ENCODE data around the gene CYP4F22. TPM values are rescaled to one million over a fixed set of nuclear protein-coding genes. Genes with fewer than 3 reads are reported as not detected.
"Not testable (repeated sequence)": the region's sequence is repeated elsewhere in the genome, so short reads cannot be mapped to it uniquely, and the experiment has no call there.

The CYP4F22 gene
- total RNA-seq: 1 to 10 TPM in 1 of 2 donors, under 1 TPM in 1; 0.84 to 1.2 TPM

DNA sequence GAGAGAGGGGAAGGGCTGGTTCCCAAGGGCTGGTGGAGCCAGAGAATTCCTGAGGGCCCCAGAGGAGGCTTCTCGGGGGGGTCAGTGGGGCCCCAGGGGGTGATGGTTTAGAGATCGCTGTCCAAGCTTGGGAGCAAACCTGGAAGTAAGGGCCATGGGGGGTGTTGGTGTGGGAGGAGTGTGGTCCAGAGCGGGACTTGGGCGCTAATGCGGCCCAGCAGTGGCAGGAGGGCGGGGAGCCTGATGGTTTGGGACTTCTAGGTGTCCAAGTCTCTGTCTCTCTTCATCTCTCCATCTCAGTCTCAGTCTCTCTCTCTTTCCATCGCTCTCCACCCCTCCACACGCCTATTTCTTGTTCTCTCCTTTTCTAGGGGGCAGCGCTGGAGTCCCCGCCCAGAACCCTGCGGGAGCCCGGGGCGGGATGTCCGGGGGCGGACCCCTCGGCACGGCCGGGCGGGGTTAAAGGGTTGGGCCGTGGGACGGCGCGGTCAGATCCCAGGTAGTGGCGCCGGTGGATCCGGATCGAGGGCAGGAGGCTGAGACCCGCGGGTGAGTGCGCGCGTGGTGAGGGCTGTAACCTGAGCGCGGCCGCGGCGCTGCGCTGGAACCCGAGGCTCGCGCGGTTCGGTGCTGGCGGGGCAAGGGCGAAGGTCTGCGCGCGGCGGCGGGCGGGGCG is at the start of gene CYP4F22:
Gene CYP4F22, plus strand, starts transcription at position 491 of the 676 bp plus-strand sequence. CDS start 16,812 bp downstream, outside the sequence.
- peak; percentile 60 to 78 for ATAC-seq (replicated peaks in 1 of 2)
- Mint-ChIP-seq H3K4me3 (peak within 1 kb of the TSS; percentile 87 to 89), H3K27me3 (ENCODE audit: low read depth) (peaks cover 27% of the 10 kb centered on the region), H3K9me3 (no peaks in the 10 kb centered on the region), H3K36me3 (ENCODE audit: insufficient read depth in 2 of 2) (peaks cover 0 to 2% of the 10 kb centered on the region in 2 donors), H3K4me1 (ENCODE audit: low read depth) (peaks cover 14% of the 10 kb centered on the region), H3K27ac (no peak within 1 kb of the TSS)
- peak; percentile 33 to 34 for DNase-seq

DNA sequence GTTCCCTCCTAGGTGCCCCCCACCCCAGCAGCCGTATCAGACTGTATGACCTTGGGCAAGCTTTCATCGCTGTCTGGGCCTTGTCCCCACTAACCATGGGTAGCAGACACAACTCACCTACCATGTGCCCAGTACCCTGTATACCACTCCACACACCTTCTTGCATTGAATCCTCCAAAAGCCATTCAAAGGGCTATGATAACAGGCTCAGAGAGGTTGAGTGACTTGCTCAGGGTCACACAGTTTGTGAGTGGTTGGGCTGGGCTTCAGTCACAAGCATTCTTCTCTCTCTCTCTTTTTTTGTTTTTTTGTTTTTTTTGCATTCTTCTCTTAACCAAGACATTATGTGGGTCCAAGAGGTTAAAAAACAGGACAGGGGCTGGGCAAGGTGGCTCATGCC is 46.6 kb upstream of the CYP4F22 start:
- Mint-ChIP-seq H3K9me3 (no peaks in the 10 kb centered on the region), H3K36me3 (ENCODE audit: insufficient read depth in 2 of 2) (peaks cover 9 to 14% of the 10 kb centered on the region in 2 donors), H3K4me1 (ENCODE audit: low read depth) (peaks cover 41% of the 10 kb centered on the region), H3K27me3 (ENCODE audit: low read depth) (no peaks in the 10 kb centered on the region), H3K27ac (peak overlapping the region; percentile 88), H3K4me3 (peak overlapping the region; percentile 24 to 98)
- ATAC-seq (replicated peaks in 1 of 2): no peak
- DNase-seq: no peak

DNA sequence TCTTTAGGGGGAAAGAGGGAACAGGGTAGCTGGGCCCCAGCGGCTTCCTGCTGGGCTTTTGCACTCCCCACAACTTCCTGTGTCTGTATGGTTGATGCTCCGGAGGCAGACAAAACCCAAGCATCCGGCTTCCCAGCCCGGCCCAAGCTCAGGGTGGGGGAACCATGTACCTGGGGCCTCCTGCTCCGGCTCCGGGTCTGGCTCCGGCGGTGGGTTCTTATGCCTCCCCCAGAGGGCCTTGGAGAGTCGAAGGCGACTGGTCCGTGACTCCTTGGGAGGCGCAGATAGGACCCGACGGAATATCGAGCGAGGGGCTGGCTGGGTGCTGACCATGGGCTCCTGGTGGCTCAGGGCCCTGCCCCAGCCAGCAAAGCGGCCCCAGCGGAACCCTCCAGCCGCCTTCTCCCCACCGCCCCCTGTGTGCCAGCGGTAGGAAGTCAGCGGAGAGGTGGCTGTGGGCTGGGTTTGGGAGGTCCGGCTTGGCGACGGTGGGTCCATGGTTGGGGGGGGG is 44.4 kb upstream of the CYP4F22 start:
- Mint-ChIP-seq H3K4me3 (peak overlapping the region; percentile 91 to 98), H3K27me3 (ENCODE audit: low read depth) (peaks cover 6% of the 10 kb centered on the region), H3K27ac (peak overlapping the region; percentile 99), H3K36me3 (ENCODE audit: insufficient read depth in 2 of 2) (peaks cover 7 to 13% of the 10 kb centered on the region in 2 donors), H3K4me1 (ENCODE audit: low read depth) (peaks cover 64% of the 10 kb centered on the region), H3K9me3 (no peaks in the 10 kb centered on the region)
- peak; percentile 72 to 78 for ATAC-seq (replicated peaks in 1 of 2)
- peak; percentile 79 to 81 for DNase-seq

DNA sequence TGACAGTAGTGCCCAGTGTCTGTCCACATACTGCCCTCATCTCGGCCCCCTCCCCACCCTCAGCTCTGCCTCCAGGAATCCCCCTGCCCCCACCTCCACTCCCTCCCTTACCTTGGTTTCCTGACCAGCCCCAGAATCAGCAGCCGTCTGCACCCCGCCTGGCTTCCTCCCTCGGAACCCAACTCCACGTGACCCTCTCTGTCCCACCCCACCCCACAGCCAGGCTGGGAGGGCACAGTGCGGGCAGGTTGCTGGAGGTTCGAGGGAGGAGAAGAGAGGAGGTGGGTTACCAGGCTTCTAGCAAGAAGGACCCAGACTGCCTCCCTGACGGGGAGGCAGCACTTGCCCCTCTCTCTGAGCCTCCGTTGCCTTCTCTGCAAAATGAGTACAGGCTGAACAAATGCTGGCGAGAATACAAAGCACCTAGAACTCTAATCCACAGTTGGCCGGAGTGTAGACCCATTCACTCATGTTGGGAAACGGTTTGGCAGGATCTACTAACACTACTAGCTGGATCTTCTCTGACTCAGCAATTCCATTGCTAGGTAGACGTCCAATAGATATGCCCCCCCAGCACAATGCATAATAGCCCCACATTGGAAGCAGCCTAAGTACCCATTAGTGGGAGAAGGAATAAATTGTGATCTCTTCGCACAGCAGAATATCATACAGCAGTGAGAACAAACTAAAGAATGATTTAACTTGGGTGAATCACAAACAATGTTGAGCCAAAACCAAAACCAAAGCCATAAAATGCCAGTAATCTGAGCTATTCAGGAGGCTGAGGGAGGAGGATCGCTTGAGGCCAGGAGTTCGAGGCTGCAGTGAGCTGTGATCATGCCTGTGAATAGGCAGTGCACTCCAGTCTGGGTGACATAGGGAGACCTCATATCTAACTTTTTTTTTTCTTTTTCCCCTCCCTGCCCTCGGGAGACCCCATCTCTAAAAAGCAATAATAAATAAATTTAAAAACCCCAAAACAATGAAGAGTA is 43.6 kb upstream of the CYP4F22 start, which contains the start of gene RASAL3:
Gene RASAL3, minus strand, starts transcription at position 151 of the 992 bp plus-strand sequence. CDS start 186 bp downstream, outside the sequence.
- ATAC-seq (replicated peaks in 1 of 2) (peak; percentile 38 to 60), DNase-seq (peak; percentile 65 to 70)
- Mint-ChIP-seq H3K4me1 (ENCODE audit: low read depth) (peaks cover 67% of the 10 kb centered on the region), H3K9me3 (no peaks in the 10 kb centered on the region), H3K4me3 (peak within 1 kb of the TSS; percentile 91 to 98), H3K27ac (peak within 1 kb of the TSS; percentile 99), H3K36me3 (ENCODE audit: insufficient read depth in 2 of 2) (peaks cover 5 to 10% of the 10 kb centered on the region in 2 donors), H3K27me3 (ENCODE audit: low read depth) (peaks cover 11% of the 10 kb centered on the region)

DNA sequence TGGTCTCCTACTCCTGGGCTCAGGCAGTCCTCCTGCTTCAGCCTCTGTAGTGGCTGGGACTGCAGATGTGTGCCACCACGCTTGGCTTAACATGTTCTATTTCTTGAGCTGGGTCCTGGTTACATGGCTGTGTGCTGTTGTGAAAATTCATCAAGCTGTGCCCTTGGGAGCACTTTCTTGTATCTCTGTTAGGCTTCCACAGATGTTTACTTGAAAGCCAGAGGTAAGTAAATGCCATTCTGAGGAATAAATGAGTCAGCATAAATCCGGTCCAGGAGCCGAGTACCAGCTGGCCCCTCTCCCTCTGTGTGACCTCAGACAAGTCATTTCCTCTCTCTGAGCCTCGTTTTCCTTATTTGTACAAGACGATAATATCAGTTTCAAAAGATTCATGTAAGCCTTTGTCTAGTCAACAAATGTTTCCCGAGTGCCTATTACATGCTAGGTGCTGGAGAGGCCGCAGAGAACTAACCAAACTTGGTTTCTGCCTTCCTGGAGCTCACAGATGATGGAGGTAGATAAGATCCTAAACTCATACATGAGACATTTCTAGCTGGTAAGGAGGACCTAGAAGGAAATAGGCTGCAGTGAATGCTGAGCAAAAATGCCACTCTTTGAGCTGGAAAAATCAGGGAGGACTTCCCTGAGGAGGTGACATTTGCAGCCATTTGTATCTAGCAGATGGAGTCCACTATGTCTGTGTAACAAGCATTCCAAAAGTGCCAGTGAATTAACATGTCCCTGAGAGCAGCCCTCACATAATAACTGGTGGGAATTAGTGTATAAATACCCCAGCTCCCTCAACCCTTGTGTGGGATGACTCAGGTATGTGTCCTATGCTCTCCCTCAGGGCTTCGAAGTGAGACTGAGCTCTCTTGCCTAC is 41.2 kb upstream of the CYP4F22 start:
- peaks cover 11% of the 10 kb centered on the region for H3K27me3 Mint-ChIP-seq (ENCODE audit: low read depth)
- H3K4me1 Mint-ChIP-seq (ENCODE audit: low read depth): peaks cover 63% of the 10 kb centered on the region
- no peaks in the 10 kb centered on the region for H3K9me3 Mint-ChIP-seq
- H3K36me3 Mint-ChIP-seq (ENCODE audit: insufficient read depth in 2 of 2): peaks cover 4 to 6% of the 10 kb centered on the region in 2 donors
- H3K27ac Mint-ChIP-seq: peak overlapping the region; percentile 79
- ATAC-seq (replicated peaks in 1 of 2): peak; percentile 74
- peak; percentile 69 to 72 for DNase-seq
- peak overlapping the region; percentile 73 for H3K4me3 Mint-ChIP-seq

DNA sequence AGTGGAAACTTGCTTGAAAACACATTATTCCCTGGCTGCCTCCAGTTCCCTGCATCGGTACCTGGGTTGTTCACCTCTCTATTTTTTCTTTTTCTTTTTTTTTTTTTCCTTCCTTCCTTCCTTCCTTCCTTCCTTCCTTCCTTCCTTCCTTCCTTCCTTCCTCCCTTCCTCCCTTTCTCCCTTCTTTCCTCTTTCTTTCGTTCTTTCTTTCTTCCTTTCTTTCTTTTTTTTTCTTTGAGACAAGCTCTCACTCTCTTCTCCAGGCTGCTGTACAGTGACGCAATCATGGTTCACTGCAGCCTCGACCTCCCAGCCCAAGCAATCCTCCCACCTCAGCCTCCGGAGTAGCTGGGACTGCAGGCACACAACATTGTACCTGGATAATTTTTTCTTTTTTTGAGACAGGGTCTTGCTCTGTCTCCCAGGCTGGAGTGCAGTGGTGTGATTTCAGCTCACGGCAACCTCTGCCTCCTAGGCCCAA is 40.6 kb upstream of the CYP4F22 start:
- H3K27ac Mint-ChIP-seq: peak overlapping the region; percentile 90
- peaks cover 4 to 6% of the 10 kb centered on the region in 2 donors for H3K36me3 Mint-ChIP-seq (ENCODE audit: insufficient read depth in 2 of 2)
- peaks cover 11% of the 10 kb centered on the region for H3K27me3 Mint-ChIP-seq (ENCODE audit: low read depth)
- no peaks in the 10 kb centered on the region for H3K9me3 Mint-ChIP-seq
- ATAC-seq (replicated peaks in 1 of 2): no peak
- DNase-seq: no peak
- H3K4me1 Mint-ChIP-seq (ENCODE audit: low read depth): peaks cover 57% of the 10 kb centered on the region
- peak overlapping the region; percentile 69 to 73 for H3K4me3 Mint-ChIP-seq

DNA sequence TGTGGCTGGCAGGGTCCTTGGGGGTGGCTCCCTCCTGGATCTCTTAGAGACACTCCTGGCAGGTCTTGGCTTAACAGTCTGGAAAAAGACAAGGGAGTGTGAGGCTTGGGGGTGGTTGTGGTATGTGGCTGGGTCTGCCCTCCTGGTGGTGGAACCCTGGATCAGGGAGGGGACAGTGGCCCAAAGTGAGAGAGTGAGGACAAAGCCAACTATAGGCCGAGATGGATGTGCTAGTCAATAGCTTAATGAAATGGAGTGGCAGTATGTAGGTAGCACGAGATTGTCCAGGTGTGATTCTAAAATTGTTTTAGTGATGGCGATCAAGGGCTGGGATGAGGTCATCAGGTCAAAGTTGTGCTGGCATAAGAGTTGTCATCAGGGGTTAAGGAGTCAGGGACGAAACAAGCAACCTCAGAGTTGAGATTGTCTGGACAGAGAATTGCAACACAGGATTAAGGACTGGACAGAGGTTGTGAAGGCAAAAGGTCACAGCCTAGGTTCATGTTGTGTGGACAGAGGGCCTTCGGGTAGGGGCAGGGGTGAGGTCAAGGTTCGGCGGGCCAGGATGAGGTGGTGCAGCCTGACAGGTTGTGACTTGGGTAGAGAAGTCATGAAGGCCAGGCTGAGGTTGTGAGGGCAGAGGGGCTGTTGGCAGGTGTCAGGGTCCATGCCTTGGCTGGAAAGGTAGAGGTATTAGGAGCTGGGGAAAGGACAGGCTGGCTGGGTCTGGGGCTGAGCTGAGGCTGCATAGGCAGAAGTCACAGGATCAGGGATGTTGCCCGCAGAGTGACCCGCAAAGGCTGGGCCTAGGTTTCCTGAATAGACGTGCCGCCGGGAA is 39.4 kb upstream of the CYP4F22 start:
- Mint-ChIP-seq H3K27me3 (ENCODE audit: low read depth) (peaks cover 11% of the 10 kb centered on the region), H3K4me1 (ENCODE audit: low read depth) (peaks cover 58% of the 10 kb centered on the region), H3K4me3 (peak overlapping the region; percentile 78 to 90), H3K36me3 (ENCODE audit: insufficient read depth in 2 of 2) (peaks cover 0 to 5% of the 10 kb centered on the region in 2 donors), H3K9me3 (no peaks in the 10 kb centered on the region), H3K27ac (peak overlapping the region; percentile 15)
- DNase-seq: no peak
- ATAC-seq (replicated peaks in 1 of 2): no peak

DNA sequence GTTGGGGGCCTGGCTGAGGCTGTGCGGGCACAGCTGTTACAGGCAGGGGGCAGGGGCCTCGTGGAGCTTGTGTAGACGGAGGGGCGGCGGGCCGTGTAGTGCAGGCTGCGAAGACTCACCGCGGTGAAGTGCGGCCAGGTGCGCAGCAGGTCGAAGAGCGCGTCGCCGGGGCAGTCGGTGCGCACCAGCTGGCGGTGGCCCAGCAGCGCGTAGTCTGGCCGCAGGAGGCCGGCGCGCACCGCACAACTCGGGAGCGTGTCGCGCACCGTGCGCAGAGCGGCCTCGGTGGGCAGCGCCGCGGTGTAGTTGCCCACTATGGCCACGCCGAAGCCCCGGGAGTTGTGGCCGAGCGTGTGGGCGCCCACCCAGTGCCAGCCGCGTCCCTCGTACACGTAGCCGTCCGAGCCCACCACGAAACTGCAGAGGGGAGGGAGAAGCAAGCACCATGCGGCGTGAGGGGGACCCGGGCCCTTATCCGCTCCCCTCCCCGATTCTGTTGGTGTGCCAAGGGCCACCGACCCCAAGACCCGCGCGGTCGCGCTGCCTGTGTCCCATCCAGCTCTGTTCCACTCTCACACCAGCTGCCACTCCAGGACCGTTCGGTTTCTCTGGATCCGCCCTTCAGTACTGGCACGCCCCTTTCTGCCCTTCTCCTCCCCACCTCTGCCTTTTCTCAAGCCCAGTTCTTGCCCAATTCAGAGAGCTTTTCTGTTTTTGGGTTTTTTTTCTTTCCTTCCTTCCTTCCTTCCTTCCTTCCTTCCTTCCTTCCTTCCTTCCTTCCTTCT is 38.6 kb upstream of the CYP4F22 start:
- Mint-ChIP-seq H3K27ac (peak overlapping the region; percentile 15), H3K4me1 (ENCODE audit: low read depth) (peaks cover 54% of the 10 kb centered on the region), H3K9me3 (no peaks in the 10 kb centered on the region), H3K27me3 (ENCODE audit: low read depth) (peaks cover 11% of the 10 kb centered on the region), H3K36me3 (ENCODE audit: insufficient read depth in 2 of 2) (peaks cover 0 to 5% of the 10 kb centered on the region in 2 donors), H3K4me3 (peak overlapping the region; percentile 78 to 90)
- DNase-seq: peak in 1 of 2 donors; percentile 31
- ATAC-seq (replicated peaks in 1 of 2): peak; percentile 18 to 30

DNA sequence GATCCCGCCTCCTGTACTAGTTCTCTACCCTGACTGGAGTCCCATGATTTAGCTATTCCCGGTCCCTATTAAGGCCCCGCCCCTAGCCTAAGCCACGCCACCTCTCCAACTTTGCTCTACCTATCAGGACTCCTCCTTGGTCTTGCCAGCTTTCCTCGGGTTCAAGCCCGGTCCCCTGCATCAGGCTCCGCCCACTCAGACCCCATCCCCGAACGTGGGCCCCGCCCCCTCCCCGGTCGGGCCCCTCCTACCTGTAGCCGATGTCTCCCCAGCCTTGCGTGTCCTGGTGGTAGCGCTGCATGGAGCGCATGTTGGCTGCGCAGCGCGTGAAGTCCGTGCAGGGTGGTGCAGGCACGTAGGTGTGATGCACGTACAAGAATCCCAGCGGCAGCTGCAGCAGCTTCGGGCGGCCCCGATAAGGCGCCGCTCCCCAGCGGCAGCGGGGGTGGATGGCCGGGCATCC is 36.7 kb upstream of the CYP4F22 start:
- Mint-ChIP-seq H3K36me3 (ENCODE audit: insufficient read depth in 2 of 2) (peaks cover 0 to 5% of the 10 kb centered on the region in 2 donors), H3K4me1 (ENCODE audit: low read depth) (peaks cover 47% of the 10 kb centered on the region), H3K4me3 (peak overlapping the region; percentile 6 to 24), H3K9me3 (no peaks in the 10 kb centered on the region), H3K27me3 (ENCODE audit: low read depth) (peaks cover 11% of the 10 kb centered on the region), H3K27ac (no peak overlapping the region)
- DNase-seq: no peak
- no peak for ATAC-seq (replicated peaks in 1 of 2)

DNA sequence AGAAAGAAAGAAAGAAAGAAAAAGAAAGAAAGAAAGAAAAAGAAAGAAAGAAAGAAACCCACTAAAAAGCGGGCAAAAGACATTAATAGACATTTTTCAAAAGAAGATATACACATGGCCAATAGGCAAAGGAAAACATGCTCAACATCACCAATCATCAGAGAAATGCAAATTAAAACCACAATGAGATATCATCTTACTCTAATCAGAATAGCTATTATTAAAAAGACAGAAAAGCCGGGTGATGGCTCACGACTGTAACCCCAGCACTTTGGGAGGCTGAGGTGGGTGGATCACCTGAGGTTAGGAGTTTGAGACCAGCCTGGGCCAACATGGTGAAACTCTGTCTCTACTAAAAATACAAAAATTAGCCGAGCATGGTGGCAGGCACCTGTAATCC is 34.5 kb upstream of the CYP4F22 start:
- ATAC-seq (replicated peaks in 1 of 2); H3K36me3 Mint-ChIP-seq (ENCODE audit: insufficient read depth in 2 of 2); H3K9me3 Mint-ChIP-seq; H3K27ac Mint-ChIP-seq; DNase-seq; H3K27me3 Mint-ChIP-seq (ENCODE audit: low read depth): not testable (repeated sequence)
- peaks cover 31% of the 10 kb centered on the region for H3K4me1 Mint-ChIP-seq (ENCODE audit: low read depth)
- H3K4me3 Mint-ChIP-seq: peak overlapping the region in 1 of 2 donors; percentile 19

DNA sequence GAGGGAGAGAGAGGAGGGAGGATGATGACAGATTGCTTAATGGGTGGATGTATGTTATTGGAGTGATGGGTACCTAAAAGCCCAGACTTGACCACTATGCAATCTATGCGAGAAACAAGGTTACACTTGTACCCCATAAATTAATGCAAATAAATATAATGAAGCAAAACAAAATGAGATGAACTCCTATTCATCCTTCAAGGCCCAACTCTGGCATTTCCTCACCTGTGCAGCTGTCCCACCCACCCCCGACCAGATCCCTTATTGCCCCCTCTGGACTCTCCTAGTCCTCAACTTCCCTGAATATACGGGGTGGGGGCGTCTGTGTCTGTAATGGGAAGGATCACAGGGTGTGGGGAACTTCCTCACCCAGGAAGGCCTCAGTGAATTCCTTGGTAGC is 33.2 kb upstream of the CYP4F22 start:
- no peaks in the 10 kb centered on the region for H3K9me3 Mint-ChIP-seq
- DNase-seq (no peak), ATAC-seq (replicated peaks in 1 of 2) (no peak)
- H3K4me1 Mint-ChIP-seq (ENCODE audit: low read depth): peaks cover 25% of the 10 kb centered on the region
- no peaks in the 10 kb centered on the region for H3K36me3 Mint-ChIP-seq (ENCODE audit: insufficient read depth in 2 of 2)
- H3K4me3 Mint-ChIP-seq: no peak overlapping the region
- H3K27me3 Mint-ChIP-seq (ENCODE audit: low read depth): no peaks in the 10 kb centered on the region
- H3K27ac Mint-ChIP-seq: no peak overlapping the region
